ENCODE measurements around the gene CPT2.

The CPT2 gene

DNA sequence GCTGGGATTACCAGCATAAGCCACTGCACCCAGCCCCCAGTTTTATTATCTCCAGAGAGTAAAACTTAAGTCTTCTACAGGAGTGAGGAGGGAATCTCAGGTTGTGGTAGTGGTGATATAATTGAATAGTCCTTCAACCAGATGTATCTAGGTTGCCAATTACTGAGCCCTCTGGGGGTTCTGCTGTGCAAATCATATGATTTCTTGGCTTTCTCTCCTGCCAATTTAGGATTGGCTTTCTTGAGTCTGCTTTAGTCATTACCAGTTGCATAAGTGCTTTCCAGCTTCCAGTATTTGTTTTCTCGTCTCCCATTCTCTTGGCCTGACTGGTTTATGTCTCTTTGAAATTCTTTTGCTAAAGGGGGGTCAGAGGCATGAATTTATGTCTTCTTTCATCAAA lies 11.1 kb downstream of the CPT2 start:
- no peak for TF ChIP-seq ZNF221 (tag by site-specific recombination; IDR thresholded peaks at IDR 0.05; ENCODE audit: borderline replicate concordance)
- TF ChIP-seq ZFP41 (tag by site-specific recombination; IDR thresholded peaks at IDR 0.05; ENCODE audit: borderline replicate concordance): no peak
- H3K4me3 ChIP-seq (ENCODE audit: low read depth, low read length): no peak overlapping the region
- H3K27ac ChIP-seq (ENCODE audit: extremely low read depth, low read depth, low read length): no peak overlapping the region
- H3K36me3 ChIP-seq (ENCODE audit: control insufficient read depth in 2 of 2, insufficient read depth in 1 of 2, low read length in 2 of 2): peaks cover 22 to 97% of the 10 kb centered on the region in 2 experiments
- no peaks in the 10 kb centered on the region for H3K9me3 ChIP-seq (ENCODE audit: control insufficient read depth, insufficient read depth, low read depth, low read length)
- POLR2A ChIA-PET: no interaction called here
- H3K4me1 ChIP-seq (ENCODE audit: control insufficient read depth, insufficient read depth, low read length): no peaks in the 10 kb centered on the region
- CTCF ChIA-PET: no interaction called here

DNA sequence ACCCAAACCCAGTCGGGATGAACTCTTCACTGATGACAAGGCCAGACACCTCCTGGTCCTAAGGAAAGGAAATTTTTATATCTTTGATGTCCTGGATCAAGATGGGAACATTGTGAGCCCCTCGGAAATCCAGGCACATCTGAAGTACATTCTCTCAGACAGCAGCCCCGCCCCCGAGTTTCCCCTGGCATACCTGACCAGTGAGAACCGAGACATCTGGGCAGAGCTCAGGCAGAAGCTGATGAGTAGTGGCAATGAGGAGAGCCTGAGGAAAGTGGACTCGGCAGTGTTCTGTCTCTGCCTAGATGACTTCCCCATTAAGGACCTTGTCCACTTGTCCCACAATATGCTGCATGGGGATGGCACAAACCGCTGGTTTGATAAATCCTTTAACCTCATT lies 13.7 kb downstream of the CPT2 start:
- H3K4me3 ChIP-seq (ENCODE audit: low read depth, low read length): no peak overlapping the region
- ChIA-PET POLR2A (no interaction called here), CTCF (no interaction called here)
- H3K27ac ChIP-seq (ENCODE audit: extremely low read depth, low read depth, low read length): no peak overlapping the region
- no peak for TF ChIP-seq ZNF776 (tag by site-specific recombination; IDR thresholded peaks at IDR 0.05; ENCODE audit: borderline replicate concordance)
- peaks cover 7 to 97% of the 10 kb centered on the region in 2 experiments for H3K36me3 ChIP-seq (ENCODE audit: control insufficient read depth in 2 of 2, insufficient read depth in 1 of 2, low read length in 2 of 2)
- H3K4me1 ChIP-seq (ENCODE audit: control insufficient read depth, insufficient read depth, low read length): no peaks in the 10 kb centered on the region
- no peaks in the 10 kb centered on the region for H3K9me3 ChIP-seq (ENCODE audit: control insufficient read depth, insufficient read depth, low read depth, low read length)

DNA sequence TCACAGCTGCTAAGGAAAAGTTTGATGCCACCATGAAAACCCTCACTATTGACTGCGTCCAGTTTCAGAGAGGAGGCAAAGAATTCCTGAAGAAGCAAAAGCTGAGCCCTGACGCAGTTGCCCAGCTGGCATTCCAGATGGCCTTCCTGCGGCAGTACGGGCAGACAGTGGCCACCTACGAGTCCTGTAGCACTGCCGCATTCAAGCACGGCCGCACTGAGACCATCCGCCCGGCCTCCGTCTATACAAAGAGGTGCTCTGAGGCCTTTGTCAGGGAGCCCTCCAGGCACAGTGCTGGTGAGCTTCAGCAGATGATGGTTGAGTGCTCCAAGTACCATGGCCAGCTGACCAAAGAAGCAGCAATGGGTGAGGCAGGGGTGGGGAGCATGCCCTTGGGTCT lies 14.3 kb downstream of the CPT2 start:
- ChIA-PET POLR2A (no interaction called here), CTCF (no interaction called here)
- Histone ChIP-seq H3K9me3 (ENCODE audit: control insufficient read depth, insufficient read depth, low read depth, low read length) (no peaks in the 10 kb centered on the region), H3K27ac (ENCODE audit: extremely low read depth, low read depth, low read length) (no peak overlapping the region), H3K36me3 (ENCODE audit: control insufficient read depth in 2 of 2, insufficient read depth in 1 of 2, low read length in 2 of 2) (peaks cover 7 to 97% of the 10 kb centered on the region in 2 experiments), H3K4me3 (ENCODE audit: low read depth, low read length) (no peak overlapping the region), H3K4me1 (ENCODE audit: control insufficient read depth, insufficient read depth, low read length) (no peaks in the 10 kb centered on the region)
- TF ChIP-seq SETDB1 (IDR thresholded peaks at IDR 0.05; ENCODE audit: insufficient read length, low read length) (no peak), ZNF843 (tag by site-specific recombination; IDR thresholded peaks at IDR 0.05) (no peak), ZNF521 (tag by site-specific recombination; IDR thresholded peaks at IDR 0.05) (no peak)

DNA sequence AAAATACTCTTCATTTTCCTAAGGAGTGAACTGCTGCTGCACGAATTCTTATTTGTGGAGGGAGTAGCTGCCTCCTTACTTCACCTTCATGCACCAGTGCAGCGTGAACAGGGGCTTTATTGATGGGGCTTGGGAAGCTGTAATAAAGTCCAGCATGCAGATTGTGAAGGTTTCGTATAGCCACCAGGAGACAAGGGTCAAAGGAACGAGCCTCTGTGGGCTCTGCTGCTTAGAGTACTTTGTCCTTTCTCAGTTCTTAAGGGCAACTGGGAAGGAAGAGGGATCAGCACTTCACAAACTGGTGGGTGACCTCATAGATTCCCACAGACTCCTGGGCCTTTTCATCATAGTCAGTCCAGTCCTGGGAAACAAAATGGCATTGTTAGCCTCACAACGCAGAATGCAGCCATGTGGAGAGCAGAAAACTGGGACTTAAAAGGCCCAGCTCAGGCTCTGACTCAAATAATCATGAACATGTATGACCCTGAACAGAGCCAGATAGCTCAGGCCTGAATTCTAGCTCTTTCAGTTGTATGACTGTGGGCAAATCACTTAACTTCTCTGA lies 17.8 kb downstream of the CPT2 start:
- POLR2A ChIA-PET: no interaction called here
- TF ChIP-seq ZNF292 (tag by site-specific recombination; IDR thresholded peaks at IDR 0.05; ENCODE audit: borderline replicate concordance, low read depth) (no peak), ZNF654 (tag by site-specific recombination; IDR thresholded peaks at IDR 0.05; ENCODE audit: low read depth) (no peak), ZNF48 (tag by site-specific recombination; IDR thresholded peaks at IDR 0.05) (no peak), ZNF248 (tag by site-specific recombination; IDR thresholded peaks at IDR 0.05) (no peak), ZNF747 (tag by site-specific recombination; IDR thresholded peaks at IDR 0.05) (no peak), IKZF3 (tag by site-specific recombination; IDR thresholded peaks at IDR 0.05) (no peak)
- TF ChIP-seq, protein P1, sequence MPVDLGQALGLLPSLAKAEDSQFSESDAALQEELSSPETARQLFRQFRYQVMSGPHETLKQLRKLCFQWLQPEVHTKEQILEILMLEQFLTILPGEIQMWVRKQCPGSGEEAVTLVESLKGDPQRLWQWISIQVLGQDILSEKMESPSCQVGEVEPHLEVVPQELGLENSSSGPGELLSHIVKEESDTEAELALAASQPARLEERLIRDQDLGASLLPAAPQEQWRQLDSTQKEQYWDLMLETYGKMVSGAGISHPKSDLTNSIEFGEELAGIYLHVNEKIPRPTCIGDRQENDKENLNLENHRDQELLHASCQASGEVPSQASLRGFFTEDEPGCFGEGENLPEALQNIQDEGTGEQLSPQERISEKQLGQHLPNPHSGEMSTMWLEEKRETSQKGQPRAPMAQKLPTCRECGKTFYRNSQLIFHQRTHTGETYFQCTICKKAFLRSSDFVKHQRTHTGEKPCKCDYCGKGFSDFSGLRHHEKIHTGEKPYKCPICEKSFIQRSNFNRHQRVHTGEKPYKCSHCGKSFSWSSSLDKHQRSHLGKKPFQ (tag by site-specific recombination; IDR thresholded peaks at IDR 0.05): no peak
- TF ChIP-seq, protein P2, sequence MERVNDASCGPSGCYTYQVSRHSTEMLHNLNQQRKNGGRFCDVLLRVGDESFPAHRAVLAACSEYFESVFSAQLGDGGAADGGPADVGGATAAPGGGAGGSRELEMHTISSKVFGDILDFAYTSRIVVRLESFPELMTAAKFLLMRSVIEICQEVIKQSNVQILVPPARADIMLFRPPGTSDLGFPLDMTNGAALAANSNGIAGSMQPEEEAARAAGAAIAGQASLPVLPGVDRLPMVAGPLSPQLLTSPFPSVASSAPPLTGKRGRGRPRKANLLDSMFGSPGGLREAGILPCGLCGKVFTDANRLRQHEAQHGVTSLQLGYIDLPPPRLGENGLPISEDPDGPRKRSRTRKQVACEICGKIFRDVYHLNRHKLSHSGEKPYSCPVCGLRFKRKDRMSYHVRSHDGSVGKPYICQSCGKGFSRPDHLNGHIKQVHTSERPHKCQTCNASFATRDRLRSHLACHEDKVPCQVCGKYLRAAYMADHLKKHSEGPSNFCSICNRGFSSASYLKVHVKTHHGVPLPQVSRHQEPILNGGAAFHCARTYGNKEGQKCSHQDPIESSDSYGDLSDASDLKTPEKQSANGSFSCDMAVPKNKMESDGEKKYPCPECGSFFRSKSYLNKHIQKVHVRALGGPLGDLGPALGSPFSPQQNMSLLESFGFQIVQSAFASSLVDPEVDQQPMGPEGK (tag by site-specific recombination; IDR thresholded peaks at IDR 0.05): no peak
- TF ChIP-seq, protein P3, sequence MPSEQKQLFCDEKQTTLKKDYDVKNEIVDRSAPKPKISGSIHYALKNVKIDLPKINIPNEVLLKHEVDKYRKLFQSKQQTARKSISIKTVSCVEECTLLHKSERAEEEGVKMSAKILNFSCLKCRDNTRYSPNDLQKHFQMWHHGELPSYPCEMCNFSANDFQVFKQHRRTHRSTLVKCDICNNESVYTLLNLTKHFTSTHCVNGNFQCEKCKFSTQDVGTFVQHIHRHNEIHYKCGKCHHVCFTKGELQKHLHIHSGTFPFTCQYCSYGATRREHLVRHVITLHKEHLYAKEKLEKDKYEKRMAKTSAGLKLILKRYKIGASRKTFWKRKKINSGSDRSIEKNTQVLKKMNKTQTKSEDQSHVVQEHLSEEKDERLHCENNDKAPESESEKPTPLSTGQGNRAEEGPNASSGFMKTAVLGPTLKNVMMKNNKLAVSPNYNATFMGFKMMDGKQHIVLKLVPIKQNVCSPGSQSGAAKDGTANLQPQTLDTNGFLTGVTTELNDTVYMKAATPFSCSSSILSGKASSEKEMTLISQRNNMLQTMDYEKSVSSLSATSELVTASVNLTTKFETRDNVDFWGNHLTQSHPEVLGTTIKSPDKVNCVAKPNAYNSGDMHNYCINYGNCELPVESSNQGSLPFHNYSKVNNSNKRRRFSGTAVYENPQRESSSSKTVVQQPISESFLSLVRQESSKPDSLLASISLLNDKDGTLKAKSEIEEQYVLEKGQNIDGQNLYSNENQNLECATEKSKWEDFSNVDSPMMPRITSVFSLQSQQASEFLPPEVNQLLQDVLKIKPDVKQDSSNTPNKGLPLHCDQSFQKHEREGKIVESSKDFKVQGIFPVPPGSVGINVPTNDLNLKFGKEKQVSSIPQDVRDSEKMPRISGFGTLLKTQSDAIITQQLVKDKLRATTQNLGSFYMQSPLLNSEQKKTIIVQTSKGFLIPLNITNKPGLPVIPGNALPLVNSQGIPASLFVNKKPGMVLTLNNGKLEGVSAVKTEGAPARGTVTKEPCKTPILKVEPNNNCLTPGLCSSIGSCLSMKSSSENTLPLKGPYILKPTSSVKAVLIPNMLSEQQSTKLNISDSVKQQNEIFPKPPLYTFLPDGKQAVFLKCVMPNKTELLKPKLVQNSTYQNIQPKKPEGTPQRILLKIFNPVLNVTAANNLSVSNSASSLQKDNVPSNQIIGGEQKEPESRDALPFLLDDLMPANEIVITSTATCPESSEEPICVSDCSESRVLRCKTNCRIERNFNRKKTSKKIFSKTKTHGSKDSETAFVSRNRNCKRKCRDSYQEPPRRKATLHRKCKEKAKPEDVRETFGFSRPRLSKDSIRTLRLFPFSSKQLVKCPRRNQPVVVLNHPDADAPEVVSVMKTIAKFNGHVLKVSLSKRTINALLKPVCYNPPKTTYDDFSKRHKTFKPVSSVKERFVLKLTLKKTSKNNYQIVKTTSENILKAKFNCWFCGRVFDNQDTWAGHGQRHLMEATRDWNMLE (tag by site-specific recombination; conservative IDR thresholded peaks at IDR 0.05; ENCODE audit: low read depth): no peak
- TF ChIP-seq, protein P4, sequence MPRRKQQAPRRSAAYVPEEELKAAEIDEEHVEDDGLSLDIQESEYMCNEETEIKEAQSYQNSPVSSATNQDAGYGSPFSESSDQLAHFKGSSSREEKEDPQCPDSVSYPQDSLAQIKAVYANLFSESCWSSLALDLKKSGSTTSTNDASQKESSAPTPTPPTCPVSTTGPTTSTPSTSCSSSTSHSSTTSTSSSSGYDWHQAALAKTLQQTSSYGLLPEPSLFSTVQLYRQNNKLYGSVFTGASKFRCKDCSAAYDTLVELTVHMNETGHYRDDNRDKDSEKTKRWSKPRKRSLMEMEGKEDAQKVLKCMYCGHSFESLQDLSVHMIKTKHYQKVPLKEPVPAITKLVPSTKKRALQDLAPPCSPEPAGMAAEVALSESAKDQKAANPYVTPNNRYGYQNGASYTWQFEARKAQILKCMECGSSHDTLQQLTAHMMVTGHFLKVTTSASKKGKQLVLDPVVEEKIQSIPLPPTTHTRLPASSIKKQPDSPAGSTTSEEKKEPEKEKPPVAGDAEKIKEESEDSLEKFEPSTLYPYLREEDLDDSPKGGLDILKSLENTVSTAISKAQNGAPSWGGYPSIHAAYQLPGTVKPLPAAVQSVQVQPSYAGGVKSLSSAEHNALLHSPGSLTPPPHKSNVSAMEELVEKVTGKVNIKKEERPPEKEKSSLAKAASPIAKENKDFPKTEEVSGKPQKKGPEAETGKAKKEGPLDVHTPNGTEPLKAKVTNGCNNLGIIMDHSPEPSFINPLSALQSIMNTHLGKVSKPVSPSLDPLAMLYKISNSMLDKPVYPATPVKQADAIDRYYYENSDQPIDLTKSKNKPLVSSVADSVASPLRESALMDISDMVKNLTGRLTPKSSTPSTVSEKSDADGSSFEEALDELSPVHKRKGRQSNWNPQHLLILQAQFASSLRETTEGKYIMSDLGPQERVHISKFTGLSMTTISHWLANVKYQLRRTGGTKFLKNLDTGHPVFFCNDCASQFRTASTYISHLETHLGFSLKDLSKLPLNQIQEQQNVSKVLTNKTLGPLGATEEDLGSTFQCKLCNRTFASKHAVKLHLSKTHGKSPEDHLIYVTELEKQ (tag by site-specific recombination; IDR thresholded peaks at IDR 0.05; ENCODE audit: borderline replicate concordance): no peak

More for the DNA sequence above, 17.8 kb downstream of the CPT2 start:
- Histone ChIP-seq H3K9me3 (ENCODE audit: control insufficient read depth, insufficient read depth, low read depth, low read length) (no peaks in the 10 kb centered on the region), H3K4me3 (ENCODE audit: low read depth, low read length) (no peak overlapping the region), H3K36me3 (ENCODE audit: control insufficient read depth in 2 of 2, insufficient read depth in 1 of 2, low read length in 2 of 2) (peaks cover under 1 to 92% of the 10 kb centered on the region in 2 experiments), H3K27ac (ENCODE audit: extremely low read depth, low read depth, low read length) (no peak overlapping the region), H3K4me1 (ENCODE audit: control insufficient read depth, insufficient read depth, low read length) (no peaks in the 10 kb centered on the region)
- CTCF ChIA-PET: no interaction called here
